ENCODE measurements around the gene SLC9A2. TPM values are rescaled to one million over a fixed set of nuclear protein-coding genes. Genes with fewer than 3 reads are reported as not detected.

The SLC9A2 gene
- total RNA-seq, 1 experiment from 2014 or later, result 0.09 TPM

- no peak for DNase-seq (ENCODE audit: unreplicated experiment)
- H3K4me3 Mint-ChIP-seq (ENCODE audit: unreplicated experiment), result no peak overlapping the region
- no peak for TF ChIP-seq CTCF (IDR thresholded peaks at IDR 0.05; ENCODE audit: unreplicated experiment)
- H3K4me1 Mint-ChIP-seq (ENCODE audit: insufficient read depth, unreplicated experiment), result peaks cover 7% of the 10 kb centered on the region
- CTCF ChIA-PET, result interaction anchor here (0.7 to 2.2 kb wide), 3 partner anchors 14 to 92 kb away, joined by 4 to 11 read pairs (median 5); no protein-coding TSS in a partner anchor
- H3K27me3 Mint-ChIP-seq (ENCODE audit: insufficient read depth, unreplicated experiment), result no peaks in the 10 kb centered on the region
- no peaks in the 10 kb centered on the region for H3K9me3 Mint-ChIP-seq (ENCODE audit: unreplicated experiment)
- POLR2A ChIA-PET, result no interaction called here
- intact Hi-C loops (cut with micrococcal nuclease), result no loop called here
- H3K36me3 Mint-ChIP-seq (ENCODE audit: insufficient read depth, unreplicated experiment), result peaks cover 4% of the 10 kb centered on the region
- BruUV-seq (replicated peaks), result no TSS peak
- no peak overlapping the region for H3K27ac Mint-ChIP-seq (ENCODE audit: low read depth, unreplicated experiment)
Measured at GRCh38 chr2:102630458-102630857, 11.1 kb downstream of the SLC9A2 start.

DNA sequence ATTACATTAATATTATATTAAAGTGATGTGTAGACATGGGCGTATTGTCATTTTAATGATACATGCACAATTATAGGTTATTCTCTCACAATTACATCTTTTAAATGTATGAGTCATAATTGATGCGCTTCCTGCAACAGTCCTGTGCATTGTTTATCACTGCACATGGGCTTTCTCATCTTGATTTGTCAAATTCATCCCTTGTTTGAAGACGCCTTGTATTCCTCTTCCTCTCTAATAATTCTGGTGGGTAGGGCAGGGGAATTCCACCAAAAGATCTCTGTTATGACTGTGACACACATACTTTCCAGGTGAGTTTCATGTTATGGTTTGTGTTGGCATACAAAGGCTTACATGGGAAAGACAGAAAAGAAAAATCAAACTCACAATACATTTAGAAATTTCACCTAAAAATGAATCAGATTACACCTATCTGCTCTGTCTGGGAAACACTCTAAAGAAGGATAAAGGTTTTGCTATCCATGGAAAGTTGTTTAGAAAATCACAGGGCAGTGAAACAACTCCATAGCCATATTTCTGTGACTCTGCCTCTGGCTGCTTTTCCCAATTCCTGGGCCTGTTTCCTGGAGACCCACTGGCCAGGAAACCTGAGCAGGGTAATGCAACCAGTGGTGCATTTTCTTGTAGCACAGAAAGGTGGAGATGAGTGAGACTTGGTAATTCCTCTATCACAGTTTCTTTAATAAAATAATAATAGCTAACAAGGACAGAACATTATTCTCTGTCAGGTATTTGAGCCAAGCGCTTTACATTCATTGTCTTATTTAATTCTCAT lies 13.2 kb downstream of the SLC9A2 start:
- CTCF ChIA-PET, result interaction anchor here (0.6 to 2.2 kb wide), 3 partner anchors 16 to 38 kb away, joined by 3 to 11 read pairs (median 3); no protein-coding TSS in a partner anchor

GRCh38 chr2:102634831-102635241 lies 15.5 kb downstream of the SLC9A2 start:
- H3K4me1 Mint-ChIP-seq (ENCODE audit: insufficient read depth, unreplicated experiment), result peaks cover 7% of the 10 kb centered on the region
- BruUV-seq (replicated peaks), result no TSS peak
- no peak for DNase-seq (ENCODE audit: unreplicated experiment)
- H3K36me3 Mint-ChIP-seq (ENCODE audit: insufficient read depth, unreplicated experiment), result peaks cover 2% of the 10 kb centered on the region
- CTCF ChIA-PET, result interaction anchor here (1.4 kb wide), 1 partner anchor 162 kb away, joined by 5 read pairs; the partner anchor contains the start of gene SLC9A4
- H3K9me3 Mint-ChIP-seq (ENCODE audit: unreplicated experiment), result no peaks in the 10 kb centered on the region
- no peak overlapping the region for H3K4me3 Mint-ChIP-seq (ENCODE audit: unreplicated experiment)
- no peaks in the 10 kb centered on the region for H3K27me3 Mint-ChIP-seq (ENCODE audit: insufficient read depth, unreplicated experiment)
- intact Hi-C loops (cut with micrococcal nuclease), result no loop called here
- H3K27ac Mint-ChIP-seq (ENCODE audit: low read depth, unreplicated experiment), result no peak overlapping the region
- POLR2A ChIA-PET, result no interaction called here
- TF ChIP-seq CTCF (IDR thresholded peaks at IDR 0.05; ENCODE audit: unreplicated experiment), result no peak

More for the DNA sequence above, 13.2 kb downstream of the SLC9A2 start:
- POLR2A ChIA-PET, result interaction anchor here (0.6 kb wide), 1 partner anchor 852 kb away, joined by 3 read pairs; no protein-coding TSS in a partner anchor
- BruUV-seq (replicated peaks), result no TSS peak
- peaks cover 7% of the 10 kb centered on the region for H3K4me1 Mint-ChIP-seq (ENCODE audit: insufficient read depth, unreplicated experiment)
- no peaks in the 10 kb centered on the region for H3K9me3 Mint-ChIP-seq (ENCODE audit: unreplicated experiment)
- DNase-seq (ENCODE audit: unreplicated experiment), result no peak
- H3K27ac Mint-ChIP-seq (ENCODE audit: low read depth, unreplicated experiment), result peak overlapping the region; percentile 25
- intact Hi-C loops (cut with micrococcal nuclease), result no loop called here
- no peaks in the 10 kb centered on the region for H3K27me3 Mint-ChIP-seq (ENCODE audit: insufficient read depth, unreplicated experiment)
- TF ChIP-seq CTCF (IDR thresholded peaks at IDR 0.05; ENCODE audit: unreplicated experiment), result no peak
- no peak overlapping the region for H3K4me3 Mint-ChIP-seq (ENCODE audit: unreplicated experiment)
- peaks cover 4% of the 10 kb centered on the region for H3K36me3 Mint-ChIP-seq (ENCODE audit: insufficient read depth, unreplicated experiment)

- BruUV-seq (replicated peaks), result no TSS peak
- POLR2A ChIA-PET, result no interaction called here
- no peaks in the 10 kb centered on the region for H3K27me3 Mint-ChIP-seq (ENCODE audit: insufficient read depth, unreplicated experiment)
- H3K4me3 Mint-ChIP-seq (ENCODE audit: unreplicated experiment), result no peak overlapping the region
- H3K4me1 Mint-ChIP-seq (ENCODE audit: insufficient read depth, unreplicated experiment), result peaks cover 7% of the 10 kb centered on the region
- no peak for DNase-seq (ENCODE audit: unreplicated experiment)
- CTCF ChIA-PET, result interaction anchor here (1.4 kb wide), 1 partner anchor 162 kb away, joined by 5 read pairs; the partner anchor contains the start of gene SLC9A4
- intact Hi-C loops (cut with micrococcal nuclease), result no loop called here
- no peaks in the 10 kb centered on the region for H3K9me3 Mint-ChIP-seq (ENCODE audit: unreplicated experiment)
- H3K27ac Mint-ChIP-seq (ENCODE audit: low read depth, unreplicated experiment), result no peak overlapping the region
- TF ChIP-seq CTCF (IDR thresholded peaks at IDR 0.05; ENCODE audit: unreplicated experiment), result no peak
- H3K36me3 Mint-ChIP-seq (ENCODE audit: insufficient read depth, unreplicated experiment), result no peaks in the 10 kb centered on the region
Measured at GRCh38 chr2:102635317-102635716, 16.0 kb downstream of the SLC9A2 start.

Measured in MCF 10A (cell line).